CD4-positive, alpha-beta T cell treated with Interleukin-4 for 1 hour (primary cell): ENCODE results near the gene MPDU1.
"Not testable (repeated sequence)": the region's sequence is repeated elsewhere in the genome, so short reads cannot be mapped to it uniquely, and the experiment has no call there.

Source experiments
- DNase-seq, 2 donors: peaks; one replicate each; pipeline ENCODE4 v3.0.0-alpha.2; 2020 to 2022

Gene MPDU1

DNA sequence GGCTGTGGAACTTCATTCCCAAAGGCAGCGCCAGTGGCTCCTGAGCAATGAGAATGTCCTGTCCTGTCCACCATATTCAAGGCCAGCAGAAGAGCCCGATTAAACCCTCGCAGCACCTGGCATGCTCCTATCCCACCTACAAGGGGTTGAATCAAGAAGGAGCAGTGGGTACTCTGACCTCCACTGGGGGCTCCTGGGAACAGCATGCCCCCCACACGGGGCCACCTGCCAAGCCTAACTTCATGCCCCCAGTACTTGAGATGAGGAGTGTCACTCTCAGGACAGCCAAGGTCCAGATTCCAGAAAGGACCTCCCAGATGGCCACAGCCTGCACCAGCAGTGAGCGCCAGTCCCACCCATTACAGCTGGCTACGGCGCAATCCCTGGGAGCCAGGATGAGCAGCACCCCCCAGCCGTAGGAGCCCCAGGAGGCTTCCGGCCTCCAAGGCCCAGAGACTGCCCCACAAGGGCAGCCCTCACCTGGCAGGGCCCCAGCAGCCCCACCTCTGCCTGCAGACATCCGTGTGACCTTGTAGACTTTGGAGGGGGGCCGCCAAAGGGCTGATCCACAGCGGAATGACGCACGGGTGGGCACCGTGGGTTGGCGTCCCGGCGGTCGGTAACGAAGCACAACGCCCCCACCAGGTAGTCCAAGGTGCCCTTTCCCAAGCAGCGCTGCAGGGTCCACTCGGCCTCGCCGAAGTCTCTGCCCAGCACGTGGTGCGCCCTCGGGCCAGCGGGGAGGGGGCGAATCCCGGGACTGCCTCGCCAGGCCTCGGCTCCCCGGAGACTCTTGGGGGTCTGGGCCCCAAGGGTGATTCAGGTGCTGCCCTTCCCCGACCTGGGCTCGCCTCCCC, 1.0 kb upstream of the MPDU1 start:
- no peak for DNase-seq

DNA sequence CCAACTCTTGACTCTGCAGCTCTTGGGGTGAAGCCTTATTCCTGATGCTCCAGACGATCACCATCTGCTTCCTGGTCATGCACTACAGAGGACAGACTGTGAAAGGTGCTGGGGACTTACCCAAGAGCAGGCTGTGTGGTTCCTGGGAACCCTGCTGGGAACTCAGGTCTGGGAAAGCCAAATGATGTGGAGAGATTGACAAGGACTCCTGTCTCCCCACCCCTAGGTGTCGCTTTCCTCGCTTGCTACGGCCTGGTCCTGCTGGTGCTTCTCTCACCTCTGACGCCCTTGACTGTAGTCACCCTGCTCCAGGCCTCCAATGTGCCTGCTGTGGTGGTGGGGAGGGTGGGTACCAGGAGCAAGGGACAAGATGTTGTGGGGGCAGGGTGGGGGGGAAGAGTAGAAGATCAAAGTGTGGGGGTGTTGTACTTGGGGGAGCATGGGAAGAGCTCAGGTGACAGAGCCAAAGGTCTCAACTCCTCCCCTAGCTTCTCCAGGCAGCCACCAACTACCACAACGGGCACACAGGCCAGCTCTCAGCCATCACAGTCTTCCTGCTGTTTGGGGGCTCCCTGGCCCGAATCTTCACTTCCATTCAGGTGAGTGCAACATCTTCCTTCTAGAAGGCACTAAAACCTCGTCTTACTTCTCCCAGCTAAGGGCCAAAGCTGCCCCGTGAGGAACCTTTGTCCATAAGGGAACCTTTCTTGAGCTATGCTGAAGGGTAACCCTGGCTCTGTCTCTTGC, 3.2 kb downstream of the MPDU1 start:
- no peak for DNase-seq

DNA sequence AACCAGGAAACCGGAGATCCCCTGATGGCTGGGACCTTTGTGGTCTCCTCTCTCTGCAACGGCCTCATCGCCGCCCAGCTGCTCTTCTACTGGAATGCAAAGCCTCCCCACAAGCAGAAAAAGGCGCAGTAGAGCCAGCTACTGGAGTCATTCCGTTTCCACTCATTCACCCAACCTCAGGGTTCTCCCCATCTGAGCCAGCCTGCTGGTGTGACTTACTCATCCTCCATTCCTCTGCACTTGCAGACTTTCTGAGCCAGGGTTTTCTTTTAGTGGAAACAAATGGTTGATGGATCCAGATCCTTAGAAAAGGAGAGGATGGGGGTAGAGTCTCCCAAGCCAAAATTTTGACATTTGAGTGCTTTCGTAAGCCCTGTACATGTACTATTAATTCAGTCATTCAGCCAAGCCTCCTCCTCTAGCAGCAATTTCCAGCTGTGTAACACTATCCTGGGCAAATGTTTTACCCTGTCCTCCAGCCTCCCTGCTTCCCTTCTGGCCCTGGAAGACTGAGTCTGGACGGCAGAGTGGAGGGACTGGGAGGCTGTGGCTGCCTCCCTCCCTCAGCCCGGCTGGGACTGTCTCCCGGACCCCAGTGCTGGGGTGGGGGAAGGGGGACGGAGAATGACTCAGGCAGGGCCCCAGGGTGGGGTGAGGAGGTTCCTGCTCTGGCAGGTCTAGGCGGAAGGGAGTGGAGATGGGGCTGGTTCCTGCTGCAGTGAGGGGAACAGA, 3.9 kb downstream of the MPDU1 start:
- DNase-seq: no peak

DNA sequence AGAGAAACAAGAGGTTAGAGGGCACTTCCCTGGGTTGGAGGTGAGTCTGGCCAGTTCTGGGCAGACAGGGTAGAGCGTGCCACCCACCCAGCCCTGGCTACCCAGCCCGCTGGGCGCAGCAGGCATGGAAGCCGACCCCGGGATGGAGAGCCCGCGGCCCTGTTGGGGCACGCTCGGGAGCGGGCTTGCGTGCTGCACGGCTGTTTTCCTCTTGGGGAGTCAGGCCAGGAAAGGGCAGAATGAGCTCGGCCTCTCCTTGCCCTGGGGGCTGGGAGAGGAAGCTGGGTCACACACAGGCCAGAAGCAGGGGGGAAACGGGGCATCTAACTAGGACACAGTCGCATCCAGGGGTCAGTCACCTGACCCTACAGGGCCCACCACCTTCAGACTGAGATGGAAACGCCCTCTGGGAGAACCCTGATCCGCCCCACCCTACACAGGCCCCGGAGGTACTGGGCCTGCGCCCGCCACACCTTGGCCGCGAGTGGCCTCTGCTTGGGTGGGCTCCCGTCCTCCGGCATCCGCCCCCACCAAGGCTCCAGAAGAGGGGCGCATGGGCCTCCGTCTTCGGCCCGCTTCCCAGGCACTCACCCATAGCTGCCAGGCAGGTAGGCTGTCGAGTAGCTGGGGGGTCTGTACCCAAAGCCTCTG, 5.0 kb downstream of the MPDU1 start:
- no peak for DNase-seq

DNA sequence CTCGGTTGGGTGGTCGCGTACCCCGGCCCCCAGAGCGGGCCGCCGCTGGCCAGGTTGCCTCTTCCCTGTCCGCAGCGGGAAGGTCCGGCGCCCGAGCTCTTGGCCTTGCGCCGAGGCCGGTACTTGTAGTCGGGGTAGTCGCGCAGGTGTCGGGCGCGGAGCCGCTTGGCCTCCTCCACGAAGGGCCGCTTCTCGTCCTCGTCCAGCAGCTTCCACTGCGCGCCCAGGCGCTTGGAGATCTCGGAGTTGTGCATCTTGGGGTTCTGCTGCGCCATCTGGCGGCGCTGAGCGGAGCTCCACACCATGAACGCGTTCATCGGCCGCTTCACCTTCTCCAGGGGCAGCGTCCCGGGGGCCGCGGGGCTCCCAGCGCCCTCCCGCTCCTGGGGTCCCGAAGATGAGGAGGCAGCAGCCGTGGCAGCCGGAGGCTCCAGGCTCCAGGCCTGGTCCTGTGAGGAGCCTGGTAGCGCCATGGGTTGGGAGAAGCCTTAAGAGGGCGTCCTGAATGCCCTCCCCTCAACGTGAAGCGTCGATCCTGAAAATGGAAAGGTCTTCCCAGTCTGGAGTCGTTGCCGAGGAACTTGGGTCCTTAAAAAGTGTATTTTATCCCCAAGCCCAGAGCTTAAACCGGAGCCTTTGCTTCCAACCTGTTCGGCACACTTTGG, 5.7 kb downstream of the MPDU1 start:
- DNase-seq: peak; percentile 74 to 77

DNA sequence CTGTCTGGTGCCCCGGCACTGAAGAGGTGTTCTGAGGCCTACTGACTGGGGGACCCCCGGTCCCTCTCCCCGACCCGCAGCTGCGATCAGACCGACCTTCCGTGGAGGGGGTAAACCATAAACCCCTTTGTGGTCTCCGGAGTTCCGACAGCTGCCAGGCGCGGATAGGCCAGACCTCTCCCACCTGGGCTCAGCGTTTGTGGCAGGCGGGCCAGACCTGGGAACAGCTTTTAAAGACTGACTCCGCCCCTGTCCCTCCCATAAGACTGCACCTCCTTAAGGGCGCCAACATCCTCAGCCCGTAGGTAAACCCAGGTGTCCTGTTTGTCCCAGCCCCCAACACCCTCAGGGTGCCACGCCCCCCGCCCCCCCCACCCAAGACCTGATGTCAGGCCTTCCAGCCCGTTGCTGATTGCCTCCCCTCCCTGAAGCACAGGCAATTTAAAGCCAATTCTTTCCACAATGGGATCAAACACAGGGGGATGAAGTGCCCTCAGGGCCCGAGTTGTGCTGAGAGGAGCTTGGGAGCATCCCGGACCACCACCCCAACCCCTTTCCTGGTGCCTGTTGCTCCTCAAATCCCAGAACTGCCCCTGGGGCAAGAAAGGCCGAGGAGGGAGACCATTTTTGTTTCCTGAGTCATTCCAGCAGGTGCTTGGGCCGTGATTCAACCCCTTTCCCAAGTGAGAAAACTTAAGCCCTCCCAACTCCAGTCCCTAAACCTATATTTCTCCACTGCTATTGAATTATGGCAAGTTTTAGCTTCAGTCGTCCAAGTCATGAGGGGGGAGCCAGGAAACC, 6.4 kb downstream of the MPDU1 start, which contains the start of gene SOX15:
TSS of gene SOX15 (minus strand) at position 204 of the 801 bp plus-strand sequence. CDS start 418 bp downstream, outside the sequence.
- DNase-seq: no peak

- DNase-seq: no peak
Observed at GRCh38 chr17:7590743-7591142, 7.1 kb downstream of the MPDU1 start.

GRCh38 chr17:7591596-7591995, 7.9 kb downstream of the MPDU1 start:
- no peak for DNase-seq

DNA sequence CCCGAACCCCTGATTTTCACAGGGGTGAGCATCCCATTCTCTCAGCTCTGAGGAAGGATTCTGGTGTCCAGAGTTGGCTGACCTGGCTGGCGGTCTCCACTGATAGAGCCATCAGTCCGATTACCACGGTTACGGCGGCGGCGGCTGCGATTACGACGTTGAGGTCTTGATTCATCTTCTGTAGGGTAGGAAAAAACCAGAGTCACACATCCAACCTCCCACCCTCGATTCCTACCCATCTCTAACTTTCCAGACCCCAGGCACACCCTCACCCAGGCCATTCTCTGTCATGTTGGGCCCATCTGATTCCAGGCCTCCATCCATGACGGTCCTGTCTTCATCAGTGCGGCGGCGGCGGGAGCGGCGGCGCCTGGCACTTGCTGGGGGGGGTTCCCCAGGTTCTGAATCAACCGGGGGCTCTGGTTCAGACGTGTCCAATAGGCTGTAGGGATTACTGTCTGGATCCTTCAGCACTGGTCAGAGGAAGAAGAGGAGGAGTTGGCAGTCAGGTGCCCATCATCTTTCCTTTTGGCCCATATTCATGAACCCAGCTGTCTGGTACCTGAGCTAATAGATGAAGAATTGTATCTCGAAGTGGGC, 8.9 kb downstream of the MPDU1 start:
- DNase-seq: no peak

DNA sequence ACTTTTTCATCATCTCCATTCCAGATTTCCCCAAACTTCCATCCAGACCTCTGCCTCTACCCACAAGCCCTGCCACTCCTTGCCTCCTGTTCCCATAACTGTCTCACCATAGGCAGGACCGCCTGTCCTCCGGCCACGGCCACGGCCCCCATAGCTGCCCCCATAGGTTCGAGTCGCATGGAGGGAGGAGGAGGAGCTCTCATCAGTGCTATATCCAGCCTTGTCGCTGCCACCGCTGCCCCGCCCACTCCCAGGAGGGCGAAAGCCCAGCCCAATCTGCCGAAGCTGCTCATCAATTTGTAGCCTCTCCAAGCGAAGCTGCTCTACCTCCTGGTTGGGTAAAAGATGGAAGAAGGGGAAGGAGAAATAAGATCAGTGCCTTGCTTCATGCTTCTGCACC, 9.6 kb downstream of the MPDU1 start:
- DNase-seq: no peak

DNA sequence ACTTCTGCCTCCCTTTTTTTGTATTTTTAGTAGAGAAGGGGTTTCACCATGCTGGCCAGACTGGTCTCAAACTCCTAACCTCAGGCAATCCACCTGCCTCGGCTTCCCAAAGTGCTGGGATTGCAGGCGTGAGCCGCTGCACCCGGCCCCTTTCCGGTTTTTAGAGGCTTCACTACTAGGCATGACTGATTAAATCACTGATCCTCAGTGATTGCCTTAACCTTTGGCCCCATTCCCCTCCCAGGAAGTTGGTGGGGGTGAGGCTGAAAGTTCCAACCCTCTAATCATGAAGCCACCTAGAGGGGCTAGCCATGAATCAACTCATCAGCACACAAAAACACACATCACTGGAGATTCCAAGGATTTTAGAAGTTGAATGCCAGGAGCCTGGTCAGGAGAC, 13.9 kb downstream of the MPDU1 start:
- DNase-seq: not testable (repeated sequence)

DNA sequence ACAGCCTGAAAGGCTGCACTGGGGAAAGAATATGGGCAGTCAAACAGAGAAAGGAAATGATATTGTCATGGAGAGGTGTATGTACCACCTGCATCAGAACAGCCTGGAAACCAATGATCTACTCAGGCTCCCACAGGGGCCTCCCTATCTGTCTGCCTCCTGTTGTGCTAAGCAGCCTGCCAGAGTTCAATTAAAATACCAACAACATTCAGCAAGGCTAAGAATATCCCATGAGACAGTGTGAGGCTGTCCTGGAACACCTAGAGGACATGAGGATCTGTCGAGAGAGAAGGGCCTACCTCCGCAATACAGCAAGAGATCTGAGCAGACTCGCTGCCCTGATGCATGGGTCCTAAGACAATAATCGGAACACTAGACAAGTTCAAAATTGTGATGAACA, 22.6 kb downstream of the MPDU1 start:
- DNase-seq: no peak

GRCh38 chr17:7610641-7611040, 27.0 kb downstream of the MPDU1 start:
- no peak for DNase-seq

DNA sequence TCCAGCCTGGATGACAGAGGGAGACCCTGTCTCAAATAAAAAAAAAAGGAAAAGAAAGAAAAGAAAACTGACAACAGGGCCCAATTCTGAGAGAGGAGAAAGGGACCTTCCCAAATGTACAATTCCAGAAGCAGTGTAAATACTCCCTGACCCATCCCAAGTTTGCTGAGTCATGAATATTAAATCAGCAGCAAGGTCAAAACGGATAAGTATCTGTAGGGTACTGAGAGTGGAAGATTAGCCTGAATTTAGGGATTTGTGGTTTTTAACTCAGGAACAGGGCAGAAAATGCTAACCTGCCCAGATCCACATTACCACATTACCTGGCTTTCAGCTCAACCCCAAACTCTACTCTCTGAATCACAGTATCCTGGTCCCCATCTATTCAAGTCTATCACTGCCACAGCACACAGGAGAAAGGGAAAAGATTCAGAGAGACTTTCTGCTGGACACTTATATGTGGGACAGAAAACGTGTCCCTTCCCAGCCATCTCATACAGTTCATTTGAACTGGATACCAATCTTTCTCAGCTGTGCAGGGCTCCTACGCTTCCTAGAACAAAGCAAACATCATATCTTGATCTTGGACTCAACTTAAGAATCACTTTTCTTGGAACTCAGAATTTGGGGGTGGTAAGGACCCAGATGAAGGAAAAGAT, 28.1 kb downstream of the MPDU1 start:
- DNase-seq: no peak

DNA sequence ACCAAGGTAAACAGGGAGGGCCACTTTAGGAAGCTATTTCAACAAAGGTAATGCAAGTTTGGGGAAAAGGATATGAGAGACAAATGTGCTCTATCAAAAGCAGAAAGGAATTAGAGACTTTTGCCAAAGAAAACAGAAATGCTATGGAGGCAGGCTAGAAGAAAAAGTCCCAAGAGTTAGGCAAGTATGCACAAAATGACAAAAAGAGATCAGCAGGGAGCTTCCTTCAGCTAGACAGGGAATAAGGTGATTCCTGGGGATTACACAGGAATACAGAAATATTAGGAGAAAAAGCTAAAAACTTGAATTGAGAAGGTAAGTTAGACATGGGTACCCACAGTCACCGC, 28.6 kb downstream of the MPDU1 start:
- DNase-seq: no peak

- no peak for DNase-seq
Observed at GRCh38 chr17:7613769-7614424, 30.2 kb downstream of the MPDU1 start.

GRCh38 chr17:7614425-7615264, 31.0 kb downstream of the MPDU1 start, which contains the start of gene FXR2:
TSS of gene FXR2 (minus strand) at chr17:7614897. CDS start at chr17:7614532, 365 bp downstream.
- peak; percentile 100 for DNase-seq

- no peak for DNase-seq
Observed at GRCh38 chr17:7615265-7615747, 31.7 kb downstream of the MPDU1 start.

DNA sequence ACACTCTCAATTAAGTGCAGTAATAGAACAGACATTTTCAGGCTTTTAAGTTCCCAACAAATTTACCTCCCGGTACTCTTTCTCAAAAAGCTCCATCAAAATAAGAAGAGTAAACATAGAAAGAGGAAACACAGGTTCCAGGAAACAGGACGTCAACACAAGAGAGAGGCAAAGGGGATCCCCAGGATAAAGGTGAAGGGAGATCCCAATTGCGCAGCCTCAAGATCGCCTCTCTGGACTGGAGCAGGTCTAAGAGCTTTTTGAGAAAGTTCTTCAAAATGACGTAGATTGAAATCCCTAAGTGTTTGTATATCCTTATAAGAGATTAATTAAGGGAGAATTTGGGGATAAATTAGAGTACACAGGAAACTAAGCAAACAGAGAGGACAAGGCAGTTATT, 35.0 kb downstream of the MPDU1 start:
- no peak for DNase-seq
